Measurements from ENCODE around the gene TSKS.

TSKS gene

DNA sequence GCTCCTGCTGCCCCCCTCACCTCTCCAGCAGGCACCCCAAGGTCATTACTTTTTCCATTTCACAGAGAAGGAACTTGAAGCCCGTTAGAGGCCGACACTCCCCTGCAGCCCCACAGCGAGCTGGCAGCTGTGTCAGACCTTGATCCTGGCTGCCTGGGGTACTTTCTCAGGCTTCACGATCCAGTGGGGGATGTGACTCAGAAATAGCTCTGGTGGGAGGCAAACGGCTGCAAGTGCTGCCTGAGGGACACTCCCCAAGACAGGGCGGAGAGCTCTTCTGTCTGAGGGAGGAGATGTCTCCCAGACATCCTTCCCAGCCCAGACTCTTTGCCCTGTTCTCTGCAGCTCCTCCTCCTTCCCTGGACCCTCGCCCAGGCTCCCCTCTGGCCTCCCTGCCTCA lies 4.8 kb downstream of the TSKS start:
- Histone ChIP-seq H3K79me2 (ENCODE audit: low read length) (no peaks in the 10 kb centered on the region), H3K9me3 (ENCODE audit: insufficient read depth, low read length) (no peaks in the 10 kb centered on the region; the same call in 1 of the 2 replicates), H3K4me3 (ENCODE audit: low read length) (no peak overlapping the region), H3K27me3 (ENCODE audit: low read depth, low read length) (no peaks in the 10 kb centered on the region), H2AFZ (ENCODE audit: low read depth, low read length) (no peak overlapping the region), H3K4me1 (ENCODE audit: low read length) (no peaks in the 10 kb centered on the region), H4K20me1 (ENCODE audit: insufficient read depth, low read length) (no peaks in the 10 kb centered on the region), H3K4me2 (ENCODE audit: low read length) (no peak overlapping the region), H3K27ac (ENCODE audit: low read length) (no peak overlapping the region), H3K36me3 (replicated peaks; ENCODE audit: low read depth, low read length) (no peaks in the 10 kb centered on the region), H3K9ac (ENCODE audit: low read length) (no peak overlapping the region)
- TF ChIP-seq EZH2phosphoT487 (IDR thresholded peaks at IDR 0.05; ENCODE audit: low read depth): no peak
- TF ChIP-seq, protein P1, sequence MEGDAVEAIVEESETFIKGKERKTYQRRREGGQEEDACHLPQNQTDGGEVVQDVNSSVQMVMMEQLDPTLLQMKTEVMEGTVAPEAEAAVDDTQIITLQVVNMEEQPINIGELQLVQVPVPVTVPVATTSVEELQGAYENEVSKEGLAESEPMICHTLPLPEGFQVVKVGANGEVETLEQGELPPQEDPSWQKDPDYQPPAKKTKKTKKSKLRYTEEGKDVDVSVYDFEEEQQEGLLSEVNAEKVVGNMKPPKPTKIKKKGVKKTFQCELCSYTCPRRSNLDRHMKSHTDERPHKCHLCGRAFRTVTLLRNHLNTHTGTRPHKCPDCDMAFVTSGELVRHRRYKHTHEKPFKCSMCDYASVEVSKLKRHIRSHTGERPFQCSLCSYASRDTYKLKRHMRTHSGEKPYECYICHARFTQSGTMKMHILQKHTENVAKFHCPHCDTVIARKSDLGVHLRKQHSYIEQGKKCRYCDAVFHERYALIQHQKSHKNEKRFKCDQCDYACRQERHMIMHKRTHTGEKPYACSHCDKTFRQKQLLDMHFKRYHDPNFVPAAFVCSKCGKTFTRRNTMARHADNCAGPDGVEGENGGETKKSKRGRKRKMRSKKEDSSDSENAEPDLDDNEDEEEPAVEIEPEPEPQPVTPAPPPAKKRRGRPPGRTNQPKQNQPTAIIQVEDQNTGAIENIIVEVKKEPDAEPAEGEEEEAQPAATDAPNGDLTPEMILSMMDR (IDR thresholded peaks at IDR 0.05; ENCODE audit: low read depth, low read length): no peak

DNA sequence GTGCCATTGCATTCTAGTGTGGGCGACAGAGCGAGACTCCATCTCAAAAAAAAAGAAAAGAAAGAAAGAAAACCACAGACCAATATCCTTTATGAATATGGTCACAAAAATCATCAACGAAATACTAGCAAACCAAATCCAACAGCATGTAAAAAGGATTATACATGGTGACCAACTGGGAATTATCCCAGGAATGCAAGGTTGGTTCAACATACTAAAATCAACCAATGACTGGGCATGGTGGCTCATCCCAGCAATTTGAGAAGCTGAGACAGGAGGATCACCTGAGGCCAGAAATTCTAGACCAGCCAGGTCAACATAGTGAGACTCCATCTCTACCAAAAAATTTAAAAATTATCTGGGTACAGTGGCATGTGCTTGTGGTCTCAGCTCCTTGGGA lies 7.2 kb downstream of the TSKS start:
- H3K4me1 ChIP-seq (ENCODE audit: low read length): no peaks in the 10 kb centered on the region
- no peaks in the 10 kb centered on the region for H3K79me2 ChIP-seq (ENCODE audit: low read length)
- H4K20me1 ChIP-seq (ENCODE audit: insufficient read depth, low read length): no peaks in the 10 kb centered on the region
- TF ChIP-seq, protein P1 (IDR thresholded peaks at IDR 0.05; ENCODE audit: low read depth, low read length): no peak
- TF ChIP-seq EZH2phosphoT487 (IDR thresholded peaks at IDR 0.05; ENCODE audit: low read depth): no peak
- no peak overlapping the region for H3K9ac ChIP-seq (ENCODE audit: low read length)
- no peak overlapping the region for H3K4me3 ChIP-seq (ENCODE audit: low read length)
- H3K36me3 ChIP-seq (replicated peaks; ENCODE audit: low read depth, low read length): no peaks in the 10 kb centered on the region
- peaks cover 3% of the 10 kb centered on the region; the same call in 1 of the 2 replicates for H3K9me3 ChIP-seq (ENCODE audit: insufficient read depth, low read length)
- H3K27me3 ChIP-seq (ENCODE audit: low read depth, low read length): no peaks in the 10 kb centered on the region
- no peak overlapping the region for H3K4me2 ChIP-seq (ENCODE audit: low read length)
- H2AFZ ChIP-seq (ENCODE audit: low read depth, low read length): no peak overlapping the region
- no peak overlapping the region for H3K27ac ChIP-seq (ENCODE audit: low read length)

DNA sequence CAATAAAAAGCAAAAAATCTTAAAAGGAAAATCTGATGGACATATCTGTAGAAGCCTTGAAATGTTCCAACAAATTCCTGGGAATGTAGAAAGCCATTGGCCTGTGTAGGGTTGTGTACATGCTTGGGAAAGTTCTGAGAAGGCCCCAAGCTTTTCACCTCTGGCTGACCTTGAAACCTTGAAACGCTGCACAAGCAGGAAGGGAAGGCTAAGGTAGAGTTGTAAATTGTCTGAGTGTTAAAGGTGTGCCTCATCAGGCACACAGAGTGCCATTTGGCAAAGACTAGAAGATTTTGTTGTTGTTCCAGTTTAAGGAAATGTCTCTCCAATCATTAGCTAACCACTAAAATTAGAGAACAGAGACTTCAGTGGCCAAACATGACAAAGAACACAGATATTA lies 10.4 kb downstream of the TSKS start:
- TF ChIP-seq, protein P1 (IDR thresholded peaks at IDR 0.05; ENCODE audit: low read depth, low read length): no peak
- no peak for TF ChIP-seq EZH2phosphoT487 (IDR thresholded peaks at IDR 0.05; ENCODE audit: low read depth)
- no peaks in the 10 kb centered on the region for H3K36me3 ChIP-seq (replicated peaks; ENCODE audit: low read depth, low read length)
- no peak overlapping the region for H3K4me2 ChIP-seq (ENCODE audit: low read length)
- no peaks in the 10 kb centered on the region for H3K27me3 ChIP-seq (ENCODE audit: low read depth, low read length)
- H3K4me1 ChIP-seq (ENCODE audit: low read length): no peaks in the 10 kb centered on the region
- no peak overlapping the region for H2AFZ ChIP-seq (ENCODE audit: low read depth, low read length)
- no peaks in the 10 kb centered on the region for H4K20me1 ChIP-seq (ENCODE audit: insufficient read depth, low read length)
- H3K4me3 ChIP-seq (ENCODE audit: low read length): no peak overlapping the region
- H3K9ac ChIP-seq (ENCODE audit: low read length): no peak overlapping the region
- H3K9me3 ChIP-seq (ENCODE audit: insufficient read depth, low read length): peaks cover 3% of the 10 kb centered on the region; the same call in 1 of the 2 replicates
- H3K27ac ChIP-seq (ENCODE audit: low read length): no peak overlapping the region
- no peaks in the 10 kb centered on the region for H3K79me2 ChIP-seq (ENCODE audit: low read length)

DNA sequence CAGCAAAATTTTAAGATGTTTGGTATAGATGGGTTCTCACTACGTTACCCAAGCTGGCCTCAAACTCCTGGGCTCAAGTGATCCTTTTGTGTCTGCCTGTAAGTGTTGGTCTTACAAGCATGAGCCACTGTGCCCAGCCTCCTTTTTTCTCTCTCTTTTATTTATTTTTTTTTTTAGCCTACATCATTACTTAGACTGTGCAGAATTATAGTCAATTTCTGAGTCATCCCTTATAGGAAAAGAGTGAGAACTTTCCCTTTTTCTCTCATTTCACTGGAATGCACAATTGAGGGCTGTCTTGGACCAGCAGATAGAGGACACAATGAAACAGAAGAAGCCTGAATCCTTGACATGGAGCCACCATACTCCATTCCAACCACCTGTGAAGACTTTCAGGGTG lies 13.3 kb downstream of the TSKS start:
- no peaks in the 10 kb centered on the region for H3K79me2 ChIP-seq (ENCODE audit: low read length)
- H3K27ac ChIP-seq (ENCODE audit: low read length): no peak overlapping the region
- H4K20me1 ChIP-seq (ENCODE audit: insufficient read depth, low read length): no peaks in the 10 kb centered on the region
- H2AFZ ChIP-seq (ENCODE audit: low read depth, low read length): no peak overlapping the region
- TF ChIP-seq, protein P1 (IDR thresholded peaks at IDR 0.05; ENCODE audit: low read depth, low read length): no peak
- no peak for TF ChIP-seq EZH2phosphoT487 (IDR thresholded peaks at IDR 0.05; ENCODE audit: low read depth)
- peaks cover 3% of the 10 kb centered on the region; the same call in 1 of the 2 replicates for H3K9me3 ChIP-seq (ENCODE audit: insufficient read depth, low read length)
- H3K4me3 ChIP-seq (ENCODE audit: low read length): no peak overlapping the region
- no peaks in the 10 kb centered on the region for H3K4me1 ChIP-seq (ENCODE audit: low read length)
- H3K36me3 ChIP-seq (replicated peaks; ENCODE audit: low read depth, low read length): no peaks in the 10 kb centered on the region
- no peak overlapping the region for H3K4me2 ChIP-seq (ENCODE audit: low read length)
- no peaks in the 10 kb centered on the region for H3K27me3 ChIP-seq (ENCODE audit: low read depth, low read length)
- H3K9ac ChIP-seq (ENCODE audit: low read length): no peak overlapping the region

Measured in OCI-LY3 (cell line).